ENCODE results near the gene NPIPA5.
"Not testable (repeated sequence)": the region's sequence is repeated elsewhere in the genome, so short reads cannot be mapped to it uniquely, and the experiment has no call there.

Gene NPIPA5

GRCh38 chr16:15417197-15417596, 39.1 kb upstream of the NPIPA5 start:
- DNase-seq (ENCODE audit: low read depth, low spot score) = no peak
- no peak for TF ChIP-seq CTCF (IDR thresholded peaks at IDR 0.05; ENCODE audit: insufficient read depth, low read length, missing control alignments)
- H3K4me3 ChIP-seq (ENCODE audit: low read depth, low read length) = no peak overlapping the region
- ChIA-PET POLR2A (no interaction called here), CTCF (interaction anchor here (4.1 kb wide), 1 partner anchor 10 kb away, joined by 23 read pairs; no protein-coding TSS in a partner anchor)

- ChIA-PET CTCF (interaction anchor here (4.1 kb wide), 1 partner anchor 11 kb away, joined by 23 read pairs; no protein-coding TSS in a partner anchor), POLR2A (no interaction called here)
- no peak for DNase-seq (ENCODE audit: low read depth, low spot score)
- H3K4me3 ChIP-seq (ENCODE audit: low read depth, low read length) = no peak overlapping the region
- TF ChIP-seq CTCF (IDR thresholded peaks at IDR 0.05; ENCODE audit: insufficient read depth, low read length, missing control alignments) = no peak
These were observed 37.5 kb upstream of the NPIPA5 start for GRCh38 chr16:15415511-15415985.

GRCh38 chr16:15409476-15409875, 31.4 kb upstream of the NPIPA5 start:
- POLR2A ChIA-PET; CTCF ChIA-PET; DNase-seq (ENCODE audit: low read depth, low spot score); H3K4me3 ChIP-seq (ENCODE audit: low read depth, low read length): not testable (repeated sequence)

DNA sequence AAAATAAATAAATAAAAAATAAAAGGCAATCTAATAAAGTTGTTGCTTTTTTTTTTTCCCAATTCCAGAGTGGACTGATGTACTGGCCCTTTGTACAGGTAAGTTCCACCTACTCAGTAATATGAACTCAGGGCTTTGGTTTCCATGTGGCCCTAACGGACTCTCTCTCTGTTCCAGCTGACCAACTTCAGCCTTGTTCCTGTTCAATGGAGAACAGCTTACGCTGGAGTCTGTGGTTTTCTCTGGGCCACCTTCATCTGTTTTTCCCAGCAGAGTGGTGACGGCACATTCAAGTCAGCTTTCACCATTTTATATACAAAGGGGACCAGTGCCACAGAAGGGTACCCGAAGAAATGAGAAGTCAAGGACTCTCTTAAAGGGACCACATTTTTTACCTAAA, 29.7 kb upstream of the NPIPA5 start:
- CTCF ChIA-PET; H3K4me3 ChIP-seq (ENCODE audit: low read depth, low read length); POLR2A ChIA-PET; DNase-seq (ENCODE audit: low read depth, low spot score): not testable (repeated sequence)

DNA sequence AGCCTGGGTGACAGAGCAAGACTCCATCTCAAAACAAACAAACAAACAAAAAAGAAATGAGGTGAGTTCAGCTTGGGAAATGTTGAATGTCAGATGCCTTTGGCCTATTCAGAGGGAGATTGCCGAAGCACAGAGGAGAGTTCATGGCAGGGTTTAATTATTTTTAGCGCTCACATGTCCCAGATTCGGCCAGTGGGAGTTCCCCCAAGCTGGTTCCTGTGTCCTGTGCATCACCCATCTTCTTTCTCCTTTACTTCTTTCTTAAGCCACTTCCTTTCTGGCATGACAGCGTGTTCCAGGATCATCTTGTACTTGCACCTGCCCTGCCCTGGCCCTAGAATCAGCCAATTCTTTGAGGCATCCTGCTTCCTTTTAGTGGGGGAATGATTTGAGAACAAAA, 26.7 kb upstream of the NPIPA5 start:
- no peak for DNase-seq (ENCODE audit: low read depth, low spot score)
- ChIA-PET CTCF (no interaction called here), POLR2A (no interaction called here)
- TF ChIP-seq CTCF (IDR thresholded peaks at IDR 0.05; ENCODE audit: insufficient read depth, low read length, missing control alignments) = no peak
- no peak overlapping the region for H3K4me3 ChIP-seq (ENCODE audit: low read depth, low read length)

DNA sequence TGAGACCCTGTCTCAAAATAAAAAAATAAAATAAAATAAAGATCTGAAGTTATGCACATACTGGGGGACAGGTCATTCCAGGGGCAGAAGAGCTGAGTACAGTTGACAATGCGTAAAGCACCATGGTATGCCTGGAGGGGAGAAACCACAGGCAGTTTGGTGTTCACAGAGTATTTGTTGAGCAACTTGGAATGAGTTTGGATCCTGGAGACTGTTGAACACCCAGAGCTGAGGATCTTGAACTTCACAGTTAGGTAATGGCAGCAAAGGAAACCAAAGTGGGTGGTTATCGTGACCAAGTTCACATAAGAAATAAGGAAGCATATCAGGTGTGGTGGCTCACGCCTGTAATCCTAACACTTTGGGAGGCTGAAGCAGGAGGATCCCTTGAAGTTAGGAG, 26.0 kb upstream of the NPIPA5 start:
- CTCF ChIA-PET; H3K4me3 ChIP-seq (ENCODE audit: low read depth, low read length); DNase-seq (ENCODE audit: low read depth, low spot score); POLR2A ChIA-PET: not testable (repeated sequence)

DNA sequence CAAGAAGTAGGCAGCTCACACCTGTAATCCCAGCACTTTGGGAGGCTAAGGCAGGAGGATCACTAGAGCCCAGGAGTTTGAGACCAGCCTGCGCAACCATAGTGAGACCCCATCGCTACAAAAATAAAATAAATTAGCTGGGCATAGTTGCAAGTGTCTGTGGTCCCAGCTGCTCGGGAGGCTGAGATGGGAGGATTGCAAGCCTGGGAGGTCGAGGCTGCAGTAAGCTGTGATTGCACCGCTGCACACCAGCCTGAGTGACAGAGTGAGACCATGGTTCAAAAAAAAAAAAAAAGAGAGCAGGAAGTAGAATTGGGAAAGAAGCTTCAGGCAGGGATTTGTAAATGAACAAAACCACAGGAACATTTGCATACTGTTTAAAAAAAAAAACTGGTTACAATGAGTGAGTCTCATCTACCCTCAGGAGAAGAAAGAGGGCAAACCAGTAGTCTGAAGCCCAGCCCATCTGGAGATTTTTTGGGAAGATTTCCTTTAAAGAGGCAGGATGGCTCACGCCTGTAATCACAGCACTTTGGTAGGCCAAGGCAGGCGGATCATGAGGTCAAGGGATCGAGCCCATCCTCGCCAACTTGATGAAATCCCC, 25.4 kb upstream of the NPIPA5 start:
- POLR2A ChIA-PET = no interaction called here
- no peak for TF ChIP-seq CTCF (IDR thresholded peaks at IDR 0.05; ENCODE audit: insufficient read depth, low read length, missing control alignments)
- no peak overlapping the region for H3K4me3 ChIP-seq (ENCODE audit: low read depth, low read length)
- CTCF ChIA-PET = no interaction called here
- DNase-seq (ENCODE audit: low read depth, low spot score) = no peak

GRCh38 chr16:15401972-15402371, 23.9 kb upstream of the NPIPA5 start:
- DNase-seq (ENCODE audit: low read depth, low spot score) = no peak
- CTCF ChIA-PET = no interaction called here
- H3K4me3 ChIP-seq (ENCODE audit: low read depth, low read length) = no peak overlapping the region
- POLR2A ChIA-PET = no interaction called here
- TF ChIP-seq CTCF (IDR thresholded peaks at IDR 0.05; ENCODE audit: insufficient read depth, low read length, missing control alignments) = no peak

- POLR2A ChIA-PET; CTCF ChIA-PET; DNase-seq (ENCODE audit: low read depth, low spot score): not testable (repeated sequence)
These were observed 22.2 kb upstream of the NPIPA5 start for GRCh38 chr16:15400314-15400713.

More at GRCh38 chr16:15400314-15400713, 22.2 kb upstream of the NPIPA5 start:
- H3K4me3 ChIP-seq (ENCODE audit: low read depth, low read length) = not testable (repeated sequence)
